Measurements from ENCODE around the gene ZNF276. TPM values are rescaled to one million over a fixed set of nuclear protein-coding genes. Genes with fewer than 3 reads are reported as not detected.
A peak's percentile ranks its signal among the peaks of the same experiment; 100 is the strongest.

ZNF276 gene
- total and polyA plus RNA-seq, 2 donors (not counting 1 experiment from before 2014, with no cell fraction given) = 82.7 to 110 TPM

DNA sequence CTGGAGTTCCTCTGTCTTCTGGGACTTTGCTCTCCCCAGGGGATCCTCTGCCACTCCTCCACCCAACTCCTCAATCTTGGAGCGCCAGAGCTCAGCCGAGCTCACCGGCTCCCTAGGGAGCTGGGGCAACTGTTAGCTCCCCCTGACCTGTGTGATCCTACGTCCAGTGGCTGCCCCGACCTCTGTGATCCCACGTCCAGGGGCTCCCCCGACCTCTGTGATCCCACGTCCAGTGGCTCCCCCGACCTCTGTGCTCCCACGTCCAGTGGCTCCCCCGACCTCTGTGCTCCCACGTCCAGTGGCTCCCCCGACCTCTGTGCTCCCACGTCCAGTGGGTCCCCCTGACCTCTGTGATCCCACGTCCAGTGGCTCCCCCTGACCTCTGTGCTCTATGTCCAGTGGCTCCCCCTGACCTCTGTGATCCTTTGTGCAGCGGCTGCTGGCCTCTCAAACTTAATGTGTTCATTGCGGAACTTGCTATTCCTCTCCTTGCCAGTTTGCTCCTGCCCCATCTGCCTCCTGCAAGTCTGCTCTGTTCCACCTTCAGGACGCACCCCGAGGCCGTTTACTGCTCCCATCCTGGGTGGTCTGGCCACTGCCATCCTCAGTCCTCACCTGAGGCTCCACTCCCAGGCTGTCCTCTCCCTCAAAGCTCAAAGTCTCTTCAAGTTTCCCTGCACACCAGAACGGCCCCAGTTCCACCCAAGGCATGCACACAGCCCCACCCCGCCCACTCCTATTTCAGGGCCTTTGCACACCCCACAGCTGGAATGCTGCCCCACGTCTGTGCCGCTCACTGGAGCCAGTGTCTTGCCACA lies 3.4 kb upstream of the ZNF276 start:
- no peaks in the 10 kb centered on the region for H3K27me3 ChIP-seq (replicated peaks in 1 of 4; ENCODE audit: control extremely low read depth in 1 of 4, control insufficient read depth in 3 of 4, insufficient read depth in 4 of 4, low read length in 3 of 4)
- H3K9me3 ChIP-seq (ENCODE audit: control extremely low read depth in 1 of 3, control insufficient read depth in 2 of 3, insufficient read depth in 1 of 3, low read length in 2 of 3) = peaks cover 0 to 3% (median 0%) of the 10 kb centered on the region in 3 donors
- H3K27ac ChIP-seq (ENCODE audit: low read length in 2 of 2) = no peak overlapping the region
- ChIA-PET CTCF (interaction anchor here (0.9 kb wide), 1 partner anchor 12 kb away, joined by 4 read pairs; no protein-coding TSS in a partner anchor), POLR2A (interaction anchor here (0.7 kb wide), 1 partner anchor 1144 kb away, joined by 3 read pairs; no protein-coding TSS in a partner anchor)
- intact Hi-C loops (cut with micrococcal nuclease) = no loop called here
- H3K79me2 ChIP-seq (ENCODE audit: control insufficient read depth, insufficient read depth, low read length) = peaks cover 26% of the 10 kb centered on the region
- Mint-ChIP-seq H3K27ac (no peak overlapping the region), H3K4me1 (peaks cover 15% of the 10 kb centered on the region), H3K9me3 (ENCODE audit: insufficient read depth) (no peaks in the 10 kb centered on the region), H3K27me3 (no peaks in the 10 kb centered on the region), H3K4me3 (no peak overlapping the region)
- no peak overlapping the region for H3K9ac ChIP-seq (ENCODE audit: low read length)
- no peak overlapping the region for H3K4me3 ChIP-seq (ENCODE audit: control extremely low read depth in 1 of 5, extremely low read depth in 1 of 5, insufficient read depth in 1 of 5, low read depth in 2 of 5, low read length in 4 of 5)
- 92% methylated on average over 24 of the region's 24 CpGs for WGBS (ENCODE audit: insufficient coverage)
- DNase-seq = no peak
- H2AFZ ChIP-seq (ENCODE audit: insufficient read depth, low read depth, low read length, poor library complexity, severe bottlenecking) = no peak overlapping the region
- H4K20me1 ChIP-seq (ENCODE audit: control insufficient read depth, insufficient read depth, low read length, poor library complexity, severe bottlenecking) = peaks cover 22% of the 10 kb centered on the region
- peaks cover 0 to 3% of the 10 kb centered on the region in 2 experiments for H3K36me3 ChIP-seq (replicated peaks in 1 of 2; ENCODE audit: control extremely low read depth in 1 of 2, control insufficient read depth in 1 of 2, extremely low read depth in 1 of 2, insufficient read depth in 2 of 2, low read length in 1 of 2)
- H3K4me1 ChIP-seq (ENCODE audit: control insufficient read depth in 2 of 2, insufficient read depth in 2 of 2, low read length in 2 of 2) = peaks cover 10 to 16% of the 10 kb centered on the region in 2 donors
- TF ChIP-seq, protein P1, sequence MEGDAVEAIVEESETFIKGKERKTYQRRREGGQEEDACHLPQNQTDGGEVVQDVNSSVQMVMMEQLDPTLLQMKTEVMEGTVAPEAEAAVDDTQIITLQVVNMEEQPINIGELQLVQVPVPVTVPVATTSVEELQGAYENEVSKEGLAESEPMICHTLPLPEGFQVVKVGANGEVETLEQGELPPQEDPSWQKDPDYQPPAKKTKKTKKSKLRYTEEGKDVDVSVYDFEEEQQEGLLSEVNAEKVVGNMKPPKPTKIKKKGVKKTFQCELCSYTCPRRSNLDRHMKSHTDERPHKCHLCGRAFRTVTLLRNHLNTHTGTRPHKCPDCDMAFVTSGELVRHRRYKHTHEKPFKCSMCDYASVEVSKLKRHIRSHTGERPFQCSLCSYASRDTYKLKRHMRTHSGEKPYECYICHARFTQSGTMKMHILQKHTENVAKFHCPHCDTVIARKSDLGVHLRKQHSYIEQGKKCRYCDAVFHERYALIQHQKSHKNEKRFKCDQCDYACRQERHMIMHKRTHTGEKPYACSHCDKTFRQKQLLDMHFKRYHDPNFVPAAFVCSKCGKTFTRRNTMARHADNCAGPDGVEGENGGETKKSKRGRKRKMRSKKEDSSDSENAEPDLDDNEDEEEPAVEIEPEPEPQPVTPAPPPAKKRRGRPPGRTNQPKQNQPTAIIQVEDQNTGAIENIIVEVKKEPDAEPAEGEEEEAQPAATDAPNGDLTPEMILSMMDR (IDR thresholded peaks at IDR 0.05) = no peak
- no peak for TF ChIP-seq EZH2 (IDR thresholded peaks at IDR 0.05; ENCODE audit: borderline replicate concordance, insufficient read depth, low read depth, low read length, poor library complexity, severe bottlenecking)
- no peak for ATAC-seq (ENCODE audit: low read depth)
- H3K4me2 ChIP-seq (replicated peaks; ENCODE audit: low read depth, low read length, poor library complexity, severe bottlenecking) = no peak overlapping the region

DNA sequence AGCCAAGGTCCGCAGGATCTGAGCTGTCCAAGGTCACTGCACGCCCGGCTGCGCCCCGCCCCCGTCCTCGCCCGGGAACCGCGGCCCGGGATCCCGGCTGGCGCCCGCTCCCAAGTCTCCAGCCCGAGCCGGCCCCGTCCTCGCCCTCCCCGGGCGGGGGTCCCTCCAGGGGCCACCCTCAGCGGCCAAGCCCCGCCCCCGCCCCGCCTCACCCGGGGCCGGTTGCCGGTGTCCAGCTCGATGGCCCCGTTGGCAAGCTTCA lies 855 bp upstream of the ZNF276 start:
- Histone ChIP-seq H3K79me2 (ENCODE audit: control insufficient read depth, insufficient read depth, low read length) (peaks cover 51% of the 10 kb centered on the region), H3K9me3 (ENCODE audit: control extremely low read depth in 1 of 3, control insufficient read depth in 2 of 3, insufficient read depth in 1 of 3, low read length in 2 of 3) (peaks cover 0 to 3% (median 0%) of the 10 kb centered on the region in 3 donors), H3K27ac (ENCODE audit: low read length in 2 of 2) (peak overlapping the region in 1 of 2 donors; percentile 92), H4K20me1 (ENCODE audit: control insufficient read depth, insufficient read depth, low read length, poor library complexity, severe bottlenecking) (peaks cover 48% of the 10 kb centered on the region), H3K4me3 (ENCODE audit: control extremely low read depth in 1 of 5, extremely low read depth in 1 of 5, insufficient read depth in 1 of 5, low read depth in 2 of 5, low read length in 4 of 5) (peak overlapping the region; percentile 53 to 97 (median 65)), H3K9ac (ENCODE audit: low read length) (peak overlapping the region; percentile 86), H3K4me2 (replicated peaks; ENCODE audit: low read depth, low read length, poor library complexity, severe bottlenecking) (peak overlapping the region; percentile 100), H3K27me3 (replicated peaks in 1 of 4; ENCODE audit: control extremely low read depth in 1 of 4, control insufficient read depth in 3 of 4, insufficient read depth in 4 of 4, low read length in 3 of 4) (no peaks in the 10 kb centered on the region), H3K4me1 (ENCODE audit: control insufficient read depth in 2 of 2, insufficient read depth in 2 of 2, low read length in 2 of 2) (peaks cover 27 to 34% of the 10 kb centered on the region in 2 donors), H3K36me3 (replicated peaks in 1 of 2; ENCODE audit: control extremely low read depth in 1 of 2, control insufficient read depth in 1 of 2, extremely low read depth in 1 of 2, insufficient read depth in 2 of 2, low read length in 1 of 2) (peaks cover 0 to 26% of the 10 kb centered on the region in 2 experiments), H2AFZ (ENCODE audit: insufficient read depth, low read depth, low read length, poor library complexity, severe bottlenecking) (peak overlapping the region; percentile 76)
- no peak for DNase-seq
- H3K27me3 Mint-ChIP-seq = no peaks in the 10 kb centered on the region
- peak; percentile 5 for ATAC-seq (ENCODE audit: low read depth)
- H3K4me3 Mint-ChIP-seq = peak overlapping the region; percentile 81
- intact Hi-C loops (cut with micrococcal nuclease) = loop anchor here (5.0 kb wide), 1 partner anchor 33 kb away; the partner anchor contains the start of gene CDK10
- H3K27ac Mint-ChIP-seq = peak overlapping the region; percentile 83
- TF ChIP-seq EZH2 (IDR thresholded peaks at IDR 0.05; ENCODE audit: borderline replicate concordance, insufficient read depth, low read depth, low read length, poor library complexity, severe bottlenecking) = no peak
- TF ChIP-seq, protein P1 (IDR thresholded peaks at IDR 0.05) = no peak
- peaks cover 26% of the 10 kb centered on the region for H3K4me1 Mint-ChIP-seq
- H3K9me3 Mint-ChIP-seq (ENCODE audit: insufficient read depth) = no peaks in the 10 kb centered on the region
- ChIA-PET POLR2A (interaction anchor here (0.6 to 0.9 kb wide), 2 partner anchors 14 to 153 kb away, joined by 3 to 4 read pairs; partner anchors contain the start of gene TCF25), CTCF (interaction anchor here (1.2 to 1.5 kb wide), 3 partner anchors 15 to 140 kb away, joined by 4 to 7 read pairs (median 4); no protein-coding TSS in a partner anchor)
- under 1% methylated on average over 29 of the region's 29 CpGs for WGBS (ENCODE audit: insufficient coverage)

All from B cell (primary cell).